GM18867 (cell line): ENCODE results near the gene TMBIM1.

Experiments used
- ATAC-seq: cut with Tn5 transposase; IDR thresholded peaks from one replicate; pipeline ENCODE4 v1.9.1; 2021; ENCODE audit warnings: mild to moderate bottlenecking, moderate library complexity; ENCODE audit not compliant: unreplicated experiment

The TMBIM1 gene

GRCh38 chr2:218226903-218227302 lies 65.4 kb downstream of the TMBIM1 start:
- no peak for ATAC-seq
